GM23338 (cell line): ENCODE data around the gene KCTD14. TPM values are rescaled to one million over a fixed set of nuclear protein-coding genes. Genes with fewer than 3 reads are reported as not detected.

Experiments used
- ATAC-seq: fragments of 200-7000 bp; cut with Tn5 transposase; 3 replicates; pipeline ENCODE4 v1.9.1; 2020
- DNase-seq: peaks from one replicate; pipeline ENCODE4 v3.0.0-alpha.2; 2015; ENCODE audit warnings: low spot score
- H2AFZ ChIP-seq: fragments of 200-600 bp; sonication (generic); 2 replicates; pipeline ENCODE4 v1.8.0; 2016; ENCODE audit warnings: antibody characterized with exemption, mild to moderate bottlenecking, moderate library complexity
- H3F3A ChIP-seq: fragments of 200-600 bp; sonication (generic); replicated peaks from 2 replicates; pipeline ENCODE4 v1.8.0; 2017; ENCODE audit warnings: antibody characterized with exemption, mixed run types, low read depth
- H3K27ac ChIP-seq: fragments of 200-600 bp; sonication (generic); 2 replicates; pipeline ENCODE4 v1.6.1; 2016; ENCODE audit warnings: low read depth
- H3K27me3 ChIP-seq: fragments of 200-600 bp; sonication (generic); 2 replicates; pipeline ENCODE4 v1.8.0; 2016; ENCODE audit warnings: mild to moderate bottlenecking, mixed run types, moderate library complexity; ENCODE audit not compliant: insufficient read depth
- H3K36me3 ChIP-seq: fragments of 200-600 bp; sonication (generic); 2 replicates; pipeline ENCODE4 v1.8.0; 2016; ENCODE audit warnings: mild to moderate bottlenecking; ENCODE audit not compliant: insufficient read depth
- H3K4me1 ChIP-seq: fragments of 200-600 bp; sonication (generic); 2 replicates; pipeline ENCODE4 v1.8.0; 2016; ENCODE audit warnings: mild to moderate bottlenecking, moderate library complexity; ENCODE audit not compliant: insufficient read depth
- H3K4me2 ChIP-seq: fragments of 200-600 bp; sonication (generic); 2 replicates; pipeline ENCODE4 v1.7.1; 2017; ENCODE audit warnings: mixed run types
- H3K4me3 ChIP-seq: fragments of 200-600 bp; sonication (generic); 2 replicates; pipeline ENCODE4 v1.6.1; 2016; ENCODE audit warnings: mixed run types
- H3K79me2 ChIP-seq: fragments of 200-600 bp; sonication (generic); replicated peaks from 2 replicates; pipeline ENCODE4 v1.8.0; 2017; ENCODE audit warnings: mild to moderate bottlenecking; ENCODE audit not compliant: insufficient read depth
- H3K9me2 ChIP-seq: fragments of 200-600 bp; sonication (generic); 2 replicates; pipeline ENCODE4 v1.8.0; 2017; ENCODE audit not compliant: insufficient read depth
- H4K20me1 ChIP-seq: fragments of 200-600 bp; sonication (generic); replicated peaks from 2 replicates; pipeline ENCODE4 v1.8.0; 2017; ENCODE audit warnings: mild to moderate bottlenecking; ENCODE audit not compliant: insufficient read depth
- H3K27ac Mint-ChIP-seq: 2 replicates; pipeline ENCODE4 v1.8.0; 2020; ENCODE audit warnings: inconsistent platforms, mild to moderate bottlenecking, moderate library complexity, mixed read lengths
- H3K27me3 Mint-ChIP-seq: 3 replicates; pipeline ENCODE4 v1.8.0; 2022; ENCODE audit warnings: low read depth, mild to moderate bottlenecking, moderate library complexity, mixed read lengths, inconsistent platforms; ENCODE audit not compliant: insufficient read depth, poor library complexity
- H3K36me3 Mint-ChIP-seq: 3 replicates; pipeline ENCODE4 v1.8.0; 2021; ENCODE audit warnings: low read depth, mild to moderate bottlenecking, inconsistent platforms, moderate library complexity, mixed read lengths
- H3K4me1 Mint-ChIP-seq: 3 replicates; pipeline ENCODE4 v1.8.0; 2020; ENCODE audit warnings: mild to moderate bottlenecking, inconsistent platforms, mixed read lengths
- H3K4me3 Mint-ChIP-seq: 3 replicates; pipeline ENCODE4 v1.8.0; 2021; ENCODE audit warnings: moderate library complexity, mild to moderate bottlenecking, inconsistent platforms, mixed read lengths
- H3K9me3 Mint-ChIP-seq: 3 replicates; pipeline ENCODE4 v1.8.0; 2020; ENCODE audit warnings: moderate library complexity, mild to moderate bottlenecking, inconsistent platforms, mixed read lengths
- CREB1 ChIP-seq: fragments of 250-450 bp; sonication (Bioruptor Pico); IDR thresholded peaks from 2 replicates; pipeline ENCODE4 v1.5.0; 2020; ENCODE audit warnings: low read depth, mild to moderate bottlenecking, moderate library complexity
- CTCF ChIP-seq, 2 experiments: fragments of 200-600 bp in 1 of 2; sonication (generic) in 1 of 2; conservative IDR thresholded peaks; 2 replicates each; pipeline versions ENCODE4 v1.5.1 to v1.6.1; 2016 to 2017; ENCODE audit warnings: antibody characterized with exemption in 2 of 2, low read depth in 2 of 2, mild to moderate bottlenecking in 2 of 2, moderate library complexity in 1 of 2
- ETS1 ChIP-seq: IDR thresholded peaks from 2 replicates; pipeline ENCODE4 v1.6.1; 2016; ENCODE audit warnings: antibody characterized with exemption
- EZH2 ChIP-seq: fragments of 200-600 bp; sonication (generic); IDR thresholded peaks from one replicate; pipeline ENCODE4 v1.8.0; 2017; ENCODE audit warnings: antibody characterized with exemption, mild to moderate bottlenecking, low read depth; ENCODE audit not compliant: unreplicated experiment
- EZH2phosphoT487 ChIP-seq: fragments of 200-600 bp; sonication (generic); IDR thresholded peaks from one replicate; pipeline ENCODE4 v1.8.1; 2018; ENCODE audit warnings: antibody characterized with exemption; ENCODE audit not compliant: unreplicated experiment
- NANOG ChIP-seq: IDR thresholded peaks from 2 replicates; pipeline ENCODE4 v1.6.1; 2016; ENCODE audit warnings: antibody characterized with exemption, borderline replicate concordance
- POLR2AphosphoS5 ChIP-seq: IDR thresholded peaks from 2 replicates; pipeline ENCODE4 v1.6.1; 2016; ENCODE audit warnings: antibody characterized with exemption, low read depth
- REST ChIP-seq: IDR thresholded peaks from one replicate; pipeline ENCODE4 v1.6.1; 2018; ENCODE audit warnings: antibody characterized with exemption; ENCODE audit not compliant: unreplicated experiment
- STAT1 ChIP-seq: IDR thresholded peaks from one replicate; pipeline ENCODE4 v1.6.1; 2016; ENCODE audit warnings: antibody characterized with exemption; ENCODE audit not compliant: unreplicated experiment
- ZNF114 ChIP-seq: fragments of 250-450 bp; sonication (Bioruptor Pico); IDR thresholded peaks from 2 replicates; pipeline ENCODE4 v1.5.0; 2020; ENCODE audit warnings: mild to moderate bottlenecking, moderate library complexity
- ZNF331 ChIP-seq: fragments of 250-450 bp; sonication (Bioruptor Pico); IDR thresholded peaks from 2 replicates; pipeline ENCODE4 v1.5.0; 2020; ENCODE audit warnings: low read depth, mild to moderate bottlenecking, moderate library complexity
- ZNF462 ChIP-seq: fragments of 250-450 bp; sonication (Bioruptor Pico); IDR thresholded peaks from 2 replicates; pipeline ENCODE4 v1.5.0; 2020; ENCODE audit warnings: mild to moderate bottlenecking, moderate library complexity
- polyA plus RNA-seq: library from polyadenylated mRNA; unstranded; fragments of >200 nt; fragmentation: Nextera tagmentation; extraction: Ambion mirVana; gene quantifications from 2 replicates; pipeline ENCODE4 v1.2.1, GENCODE V29; 2016
- total RNA-seq: library from RNA; depleted of rRNA; stranded (reverse); fragments of >200 nt; shearing (Covaris generic); gene quantifications from 2 replicates; pipeline ENCODE4 v1.2.3, GENCODE V29; 2014

KCTD14 gene
- total and polyA plus RNA-seq, 2 experiments from 2014 or later = 5.9 to 19.1 TPM

- Histone ChIP-seq H3K79me2 (no peaks in the 10 kb centered on the region), H3K4me3 (no peak overlapping the region), H2AFZ (no peak overlapping the region), H4K20me1 (no peaks in the 10 kb centered on the region), H3K9me2 (no peaks in the 10 kb centered on the region), H3F3A (no peaks in the 10 kb centered on the region), H3K27me3 (no peaks in the 10 kb centered on the region), H3K27ac (no peak overlapping the region), H3K4me2 (no peak overlapping the region), H3K4me1 (no peaks in the 10 kb centered on the region), H3K36me3 (no peaks in the 10 kb centered on the region)
- no peak for TF ChIP-seq ZNF331 (CRISPR knock-in tag)
- TF ChIP-seq EZH2 = no peak
- TF ChIP-seq REST = no peak
- no peak for TF ChIP-seq ZNF114 (CRISPR knock-in tag)
- no peak for TF ChIP-seq STAT1
- no peak for TF ChIP-seq EZH2phosphoT487
- TF ChIP-seq ZNF462 (CRISPR knock-in tag) = no peak
- no peak for TF ChIP-seq CREB1
- no peak for TF ChIP-seq NANOG
- no peak for TF ChIP-seq ETS1
- no peak for TF ChIP-seq CTCF (conservative IDR thresholded peaks at IDR 0.05; ENCODE audit: low read depth in 2 of 2)
- TF ChIP-seq POLR2AphosphoS5 = no peak
- Mint-ChIP-seq H3K9me3 (no peaks in the 10 kb centered on the region), H3K27ac (no peak overlapping the region), H3K27me3 (no peaks in the 10 kb centered on the region), H3K4me1 (no peaks in the 10 kb centered on the region), H3K36me3 (no peaks in the 10 kb centered on the region), H3K4me3 (no peak overlapping the region)
- no peak for DNase-seq
- no peak for ATAC-seq
Observed at GRCh38 chr11:77968337-77968736, 54.7 kb downstream of the KCTD14 start.
